Activated naive CD8-positive, alpha-beta T cell treated with anti-CD3 and anti-CD28 coated beads, Interleukin-2, amount 50 U/mL, for 24 hours (primary cell): ENCODE data around the gene SIRT2.
"Not testable (repeated sequence)": the region's sequence is repeated elsewhere in the genome, so short reads cannot be mapped to it uniquely, and the experiment has no call there.

Source experiments
- ATAC-seq: fragments of 150-1000 bp; cut with Tn5 transposase; one replicate; pipeline ENCODE4 v1.10.0; 2021
- DNase-seq: peaks from one replicate; pipeline ENCODE4 v3.0.0; 2021
- H3K27ac Mint-ChIP-seq: one replicate; pipeline ENCODE4 v1.8.0; 2021; ENCODE audit warnings: mild to moderate bottlenecking, mixed read lengths
- H3K27me3 Mint-ChIP-seq: one replicate; pipeline ENCODE4 v1.8.0; 2021; ENCODE audit warnings: mixed read lengths
- H3K36me3 Mint-ChIP-seq: one replicate; pipeline ENCODE4 v1.8.0; 2021; ENCODE audit warnings: low read depth, mixed read lengths
- H3K4me1 Mint-ChIP-seq: one replicate; pipeline ENCODE4 v1.8.0; 2021; ENCODE audit warnings: mixed read lengths
- H3K4me3 Mint-ChIP-seq: one replicate; pipeline ENCODE4 v1.8.0; 2021; ENCODE audit warnings: mild to moderate bottlenecking, moderate library complexity, mixed read lengths
- H3K9me3 Mint-ChIP-seq: one replicate; pipeline ENCODE4 v1.8.0; 2021; ENCODE audit warnings: mixed read lengths

The SIRT2 gene

DNA sequence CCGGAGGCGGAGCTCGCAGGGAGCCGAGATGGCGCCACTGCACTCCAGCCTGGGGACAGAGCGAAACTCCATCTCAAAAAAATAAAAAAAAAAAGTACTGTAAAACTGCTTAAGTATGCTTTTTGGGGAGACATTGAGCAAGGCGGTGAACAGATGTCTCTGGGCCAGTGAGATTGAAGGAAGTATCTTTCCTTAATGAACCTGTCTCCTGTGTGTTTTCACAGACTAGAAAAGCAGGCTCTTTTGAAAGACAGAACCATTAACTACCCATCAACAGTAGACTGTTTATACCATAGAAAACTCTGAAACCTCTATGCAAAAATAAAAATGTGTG is 66.4 kb downstream of the SIRT2 start:
- H3K36me3 Mint-ChIP-seq: peaks cover 38% of the 10 kb centered on the region
- ATAC-seq (no peak), DNase-seq (no peak)
- no peak overlapping the region for H3K27ac Mint-ChIP-seq
- H3K9me3 Mint-ChIP-seq: no peaks in the 10 kb centered on the region
- no peaks in the 10 kb centered on the region for H3K27me3 Mint-ChIP-seq
- no peak overlapping the region for H3K4me3 Mint-ChIP-seq
- H3K4me1 Mint-ChIP-seq: peaks cover 25% of the 10 kb centered on the region

GRCh38 chr19:38831142-38831605 is 68.2 kb downstream of the SIRT2 start:
- ATAC-seq: peak; percentile 57
- peak; percentile 50 for DNase-seq
- Mint-ChIP-seq H3K4me1 (peaks cover 33% of the 10 kb centered on the region), H3K9me3 (no peaks in the 10 kb centered on the region), H3K36me3 (peaks cover 29% of the 10 kb centered on the region), H3K4me3 (peak overlapping the region; percentile 90), H3K27me3 (no peaks in the 10 kb centered on the region), H3K27ac (peak overlapping the region; percentile 90)

- Mint-ChIP-seq H3K36me3 (peaks cover 21% of the 10 kb centered on the region), H3K9me3 (no peaks in the 10 kb centered on the region), H3K27me3 (no peaks in the 10 kb centered on the region), H3K27ac (no peak overlapping the region), H3K4me3 (peak overlapping the region; percentile 90), H3K4me1 (peaks cover 33% of the 10 kb centered on the region)
- no peak for ATAC-seq
- DNase-seq: no peak
Observed at GRCh38 chr19:38830039-38830733, 69.2 kb downstream of the SIRT2 start.

GRCh38 chr19:38829203-38829602 is 70.2 kb downstream of the SIRT2 start:
- not testable (repeated sequence) for ATAC-seq, H3K27ac Mint-ChIP-seq, DNase-seq, H3K4me3 Mint-ChIP-seq, H3K9me3 Mint-ChIP-seq, H3K27me3 Mint-ChIP-seq
- H3K36me3 Mint-ChIP-seq: peaks cover 19% of the 10 kb centered on the region
- H3K4me1 Mint-ChIP-seq: peaks cover 33% of the 10 kb centered on the region
